Activated T-cell treated with anti-CD3 and anti-CD28 coated beads, Interleukin-2, amount 50 U/mL, for 72 hours (primary cell): ENCODE measurements around the gene COX8A. TPM values are rescaled to one million over a fixed set of nuclear protein-coding genes. Genes with fewer than 3 reads are reported as not detected.
A peak's percentile ranks its signal among the peaks of the same experiment; 100 is the strongest.
"Not testable (repeated sequence)": the region's sequence is repeated elsewhere in the genome, so short reads cannot be mapped to it uniquely, and the experiment has no call there.

Source experiments
- ATAC-seq, 2 donors: fragments of 150-1000 bp; cut with Tn5 transposase; replicated peaks in 1 of 2; 2 replicates each; pipeline ENCODE4 v1.10.0; 2021; ENCODE audit warnings: moderate library complexity in 2 of 2, mild to moderate bottlenecking in 1 of 2
- DNase-seq, 2 donors: peaks; one replicate each; pipeline ENCODE4 v3.0.0; 2021 to 2022; ENCODE audit warnings: mixed read lengths in 1 of 2
- H3K27ac Mint-ChIP-seq: one replicate; pipeline ENCODE4 v1.8.0; 2022; ENCODE audit warnings: mild to moderate bottlenecking, moderate library complexity, mixed read lengths
- H3K27me3 Mint-ChIP-seq: one replicate; pipeline ENCODE4 v1.8.0; 2022; ENCODE audit warnings: low read depth, mixed read lengths
- H3K36me3 Mint-ChIP-seq, 2 donors: one replicate each; pipeline ENCODE4 v1.8.0; 2022; ENCODE audit warnings: mixed read lengths in 2 of 2, mild to moderate bottlenecking in 1 of 2; ENCODE audit not compliant: insufficient read depth in 2 of 2
- H3K4me1 Mint-ChIP-seq: one replicate; pipeline ENCODE4 v1.8.0; 2022; ENCODE audit warnings: low read depth, mixed read lengths
- H3K4me3 Mint-ChIP-seq, 2 donors: one replicate each; pipeline ENCODE4 v1.8.0; 2022; ENCODE audit warnings: mild to moderate bottlenecking in 2 of 2, mixed read lengths in 2 of 2, moderate library complexity in 2 of 2
- H3K9me3 Mint-ChIP-seq, 2 donors: one replicate each; pipeline ENCODE4 v1.8.0; 2022; ENCODE audit warnings: mixed read lengths in 2 of 2
- total RNA-seq, 2 donors: library from RNA; stranded (reverse); gene quantifications; one replicate each; pipeline ENCODE4 v1.2.3, GENCODE V29; 2022

The COX8A gene
- total RNA-seq, 2 donors from 2014 or later, result 310 to 319 TPM

DNA sequence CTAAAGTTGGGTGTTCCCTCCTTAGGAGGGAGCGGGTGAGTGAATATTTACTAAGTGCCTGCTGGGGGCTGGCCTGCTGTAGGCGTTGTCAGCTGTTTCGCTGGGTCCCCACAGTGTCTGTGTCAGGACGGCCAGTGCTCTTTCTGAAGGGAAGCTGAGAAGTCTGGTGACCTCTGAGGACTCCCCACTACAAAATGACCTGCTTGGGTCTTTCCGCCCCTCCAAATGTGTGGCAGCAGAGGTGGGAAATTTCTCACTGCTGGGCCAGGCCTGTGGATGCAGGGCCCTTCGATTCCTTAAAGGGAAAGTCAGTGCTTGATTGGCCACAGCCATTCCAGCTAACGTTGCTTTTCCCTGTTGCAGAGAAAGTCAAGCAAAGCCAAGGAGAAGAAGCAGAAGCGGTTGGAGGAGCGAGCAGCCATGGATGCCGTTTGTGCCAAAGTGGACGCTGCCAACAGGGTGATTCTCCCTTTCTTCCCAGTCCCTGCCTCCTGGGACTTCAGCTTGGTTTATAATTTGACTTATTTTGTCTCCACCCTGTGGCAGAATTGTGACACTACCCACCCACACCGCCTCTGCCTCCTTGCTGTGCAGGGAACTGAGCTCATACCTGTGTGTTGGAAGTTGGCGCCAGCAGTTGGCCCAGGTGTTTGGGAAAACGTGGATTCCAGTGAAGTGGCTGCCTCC lies 28.8 kb upstream of the COX8A start:
- ATAC-seq, result peak; percentile 75 to 77
- Mint-ChIP-seq H3K9me3 (no peaks in the 10 kb centered on the region), H3K27ac (no peak overlapping the region), H3K4me1 (peaks cover 21% of the 10 kb centered on the region), H3K4me3 (no peak overlapping the region), H3K27me3 (no peaks in the 10 kb centered on the region), H3K36me3 (no peaks in the 10 kb centered on the region)
- DNase-seq, result peak; percentile 47 to 52

- H3K9me3 Mint-ChIP-seq, result no peaks in the 10 kb centered on the region
- H3K4me3 Mint-ChIP-seq, result peak overlapping the region; percentile 0 to 55
- peaks cover 2 to 9% of the 10 kb centered on the region in 2 donors for H3K36me3 Mint-ChIP-seq
- ATAC-seq (peak; percentile 75 to 90), DNase-seq (peak; percentile 33 to 50)
- H3K4me1 Mint-ChIP-seq, result peaks cover 20% of the 10 kb centered on the region
- H3K27ac Mint-ChIP-seq, result peak overlapping the region; percentile 79
- H3K27me3 Mint-ChIP-seq, result no peaks in the 10 kb centered on the region
Observed at GRCh38 chr11:63951779-63952536, 22.5 kb upstream of the COX8A start.

- Mint-ChIP-seq H3K4me1 (peaks cover 20% of the 10 kb centered on the region), H3K9me3 (no peaks in the 10 kb centered on the region), H3K27me3 (no peaks in the 10 kb centered on the region), H3K4me3 (no peak overlapping the region), H3K36me3 (peaks cover 2 to 9% of the 10 kb centered on the region in 2 donors), H3K27ac (no peak overlapping the region)
- DNase-seq (no peak), ATAC-seq (no peak)
Observed at GRCh38 chr11:63952570-63952969, 21.9 kb upstream of the COX8A start.

DNA sequence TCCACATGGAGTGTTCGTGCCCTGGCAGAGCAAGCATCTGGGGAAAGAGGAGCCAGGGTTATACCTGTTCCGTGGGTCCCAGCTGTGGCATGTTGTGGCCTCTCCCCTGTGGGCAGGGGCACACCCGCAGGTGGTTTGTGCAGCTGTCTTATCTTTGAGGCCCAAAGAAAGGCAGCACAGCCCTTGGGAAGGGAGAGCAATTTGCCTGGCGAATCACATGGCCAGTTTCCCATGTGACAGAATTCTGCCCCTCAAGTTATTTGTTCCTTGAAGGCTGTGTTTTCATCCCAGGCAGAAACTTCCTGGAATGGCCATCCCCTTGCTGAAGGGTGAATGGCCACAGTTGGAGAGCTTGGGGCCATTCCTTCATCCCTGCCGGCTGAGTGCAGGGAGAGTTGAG lies 16.4 kb upstream of the COX8A start:
- Mint-ChIP-seq H3K36me3 (peaks cover 0 to 3% of the 10 kb centered on the region in 2 donors), H3K4me3 (no peak overlapping the region), H3K27me3 (no peaks in the 10 kb centered on the region), H3K9me3 (no peaks in the 10 kb centered on the region), H3K27ac (no peak overlapping the region), H3K4me1 (peaks cover 7% of the 10 kb centered on the region)
- DNase-seq (no peak), ATAC-seq (no peak)

- Mint-ChIP-seq H3K27ac (no peak overlapping the region), H3K4me1 (peaks cover 7% of the 10 kb centered on the region), H3K27me3 (no peaks in the 10 kb centered on the region), H3K4me3 (peak overlapping the region in 1 of 2 donors; percentile 13), H3K9me3 (no peaks in the 10 kb centered on the region), H3K36me3 (no peaks in the 10 kb centered on the region)
- DNase-seq (peak; percentile 16 to 32), ATAC-seq (peak; percentile 70 to 71)
Observed at GRCh38 chr11:63961608-63962412, 12.6 kb upstream of the COX8A start.

DNA sequence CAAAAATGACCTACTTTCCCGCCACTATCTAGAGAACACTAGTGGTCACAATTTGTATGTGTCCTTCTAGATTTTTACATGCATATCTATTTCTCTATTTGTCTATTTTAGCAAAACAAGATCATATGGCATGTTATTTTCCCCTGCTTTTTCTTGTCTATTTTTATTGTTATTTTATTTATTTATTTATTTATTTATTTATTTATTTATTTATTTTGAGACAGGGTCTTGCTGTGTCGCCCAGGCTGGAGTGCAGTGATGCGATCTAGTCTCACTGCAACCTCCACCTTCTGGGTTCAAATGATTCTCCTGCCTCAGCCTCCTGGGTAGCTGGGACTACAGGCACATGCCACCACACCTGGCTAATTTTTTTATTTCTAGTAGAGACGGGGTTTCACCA lies 10.5 kb upstream of the COX8A start:
- not testable (repeated sequence) for H3K27ac Mint-ChIP-seq, H3K27me3 Mint-ChIP-seq, DNase-seq

DNA sequence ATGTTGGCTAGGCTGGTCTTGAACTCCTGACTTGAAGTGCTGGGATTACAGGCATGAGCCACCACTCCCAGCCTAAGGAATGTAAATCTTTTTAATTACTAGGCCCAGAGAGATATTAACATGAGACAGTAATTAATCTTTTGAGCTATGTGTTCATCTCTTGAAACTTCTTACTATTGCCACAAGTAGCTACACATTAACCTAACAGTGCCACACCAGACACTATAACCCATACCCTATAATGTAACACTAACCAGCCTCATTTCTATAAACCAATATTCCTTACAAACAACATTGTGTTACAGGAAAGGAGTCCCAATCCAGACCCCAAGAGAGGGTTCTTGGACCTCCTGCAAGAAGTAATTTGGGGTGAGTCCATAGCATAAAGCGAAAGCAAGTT lies 8.0 kb upstream of the COX8A start:
- H3K4me1 Mint-ChIP-seq, result no peaks in the 10 kb centered on the region
- DNase-seq, result no peak
- H3K36me3 Mint-ChIP-seq, result no peaks in the 10 kb centered on the region
- H3K27ac Mint-ChIP-seq, result no peak overlapping the region
- ATAC-seq, result no peak
- no peak overlapping the region for H3K4me3 Mint-ChIP-seq
- H3K9me3 Mint-ChIP-seq, result no peaks in the 10 kb centered on the region
- H3K27me3 Mint-ChIP-seq, result peaks cover 9% of the 10 kb centered on the region

More for the DNA sequence above, 10.5 kb upstream of the COX8A start:
- H3K36me3 Mint-ChIP-seq, H3K9me3 Mint-ChIP-seq, H3K4me1 Mint-ChIP-seq, H3K4me3 Mint-ChIP-seq, ATAC-seq: not testable (repeated sequence)

- DNase-seq (no peak), ATAC-seq (no peak)
- Mint-ChIP-seq H3K4me1 (peaks cover 4% of the 10 kb centered on the region), H3K27ac (no peak overlapping the region), H3K27me3 (peaks cover 9% of the 10 kb centered on the region), H3K36me3 (peaks cover 3 to 4% of the 10 kb centered on the region in 2 donors), H3K4me3 (no peak overlapping the region), H3K9me3 (no peaks in the 10 kb centered on the region)
Observed at GRCh38 chr11:63969461-63969860, 5.0 kb upstream of the COX8A start.

- Mint-ChIP-seq H3K4me1 (peaks cover 11% of the 10 kb centered on the region), H3K27ac (no peak overlapping the region), H3K4me3 (no peak overlapping the region), H3K9me3 (no peaks in the 10 kb centered on the region), H3K27me3 (peaks cover 9% of the 10 kb centered on the region), H3K36me3 (peaks cover 6 to 12% of the 10 kb centered on the region in 2 donors)
- no peak for ATAC-seq
- DNase-seq, result no peak
Observed at GRCh38 chr11:63970902-63971301, 3.5 kb upstream of the COX8A start.

GRCh38 chr11:63973912-63974258 lies 535 bp upstream of the COX8A start:
- not testable (repeated sequence) for DNase-seq, H3K27me3 Mint-ChIP-seq, H3K27ac Mint-ChIP-seq, ATAC-seq, H3K9me3 Mint-ChIP-seq
- Mint-ChIP-seq H3K36me3 (peaks cover 8 to 25% of the 10 kb centered on the region in 2 donors), H3K4me3 (peak overlapping the region; percentile 98 to 100), H3K4me1 (peaks cover 27% of the 10 kb centered on the region)

DNA sequence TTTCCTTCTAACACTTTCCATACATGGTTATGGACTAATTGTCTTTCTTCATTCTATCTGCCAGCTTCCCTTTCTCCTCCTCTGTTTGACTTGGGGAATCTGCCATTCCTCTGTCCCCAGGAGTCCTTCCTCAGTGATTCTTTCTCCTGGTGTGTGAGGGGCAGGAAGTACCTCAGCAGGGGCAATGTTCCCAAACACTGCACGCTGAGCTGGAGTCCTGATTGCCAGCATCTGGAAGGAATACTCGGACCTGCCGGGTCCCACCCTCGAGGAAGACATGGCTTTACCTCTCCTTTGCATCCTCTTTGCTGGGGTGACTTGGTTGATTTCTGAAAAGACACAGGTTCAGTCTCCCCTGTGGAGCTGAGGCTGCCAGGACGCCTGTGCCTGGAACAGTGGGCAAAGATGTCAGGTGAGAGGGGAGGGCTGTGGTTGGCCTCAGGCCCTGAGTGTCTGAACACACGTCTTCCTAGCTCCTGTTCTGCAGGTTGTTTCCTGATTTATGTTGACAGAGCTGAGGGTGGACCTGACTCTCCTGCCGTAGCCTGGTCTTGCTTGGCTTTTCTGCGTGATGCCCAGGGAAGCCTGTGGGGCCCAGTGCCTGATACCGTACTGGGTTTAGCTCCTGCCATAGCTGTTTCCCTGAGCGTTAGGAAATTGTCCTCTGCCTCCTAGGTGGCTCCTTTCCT lies 4.3 kb downstream of the COX8A start:
- Mint-ChIP-seq H3K36me3 (peaks cover 5 to 23% of the 10 kb centered on the region in 2 donors), H3K4me1 (peaks cover 41% of the 10 kb centered on the region), H3K27me3 (no peaks in the 10 kb centered on the region), H3K9me3 (no peaks in the 10 kb centered on the region), H3K4me3 (no peak overlapping the region), H3K27ac (no peak overlapping the region)
- ATAC-seq, result no peak
- DNase-seq, result no peak

DNA sequence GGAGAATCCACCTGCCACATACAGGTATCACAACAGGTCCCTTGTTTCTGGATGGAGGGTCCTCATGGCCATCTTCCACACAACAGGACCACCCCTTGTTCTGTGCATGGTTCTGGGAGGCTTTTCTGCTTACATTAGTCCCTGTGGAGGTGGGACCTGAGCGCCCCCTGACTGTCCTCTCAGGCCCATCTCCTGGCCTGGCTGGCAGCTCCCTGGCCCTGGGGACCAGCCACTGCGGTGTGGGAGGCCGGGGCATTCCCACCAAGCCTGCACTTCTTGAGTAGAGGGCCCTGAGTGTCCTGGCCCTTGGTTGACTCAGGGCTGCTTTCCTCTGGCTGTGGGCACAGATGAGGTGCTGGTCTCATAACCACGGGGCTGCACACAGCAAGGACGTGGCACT lies 5.0 kb downstream of the COX8A start:
- no peaks in the 10 kb centered on the region for H3K27me3 Mint-ChIP-seq
- H3K36me3 Mint-ChIP-seq, result peaks cover 5 to 22% of the 10 kb centered on the region in 2 donors
- no peak overlapping the region for H3K27ac Mint-ChIP-seq
- H3K4me3 Mint-ChIP-seq, result no peak overlapping the region
- peaks cover 37% of the 10 kb centered on the region for H3K4me1 Mint-ChIP-seq
- ATAC-seq (no peak), DNase-seq (no peak)
- H3K9me3 Mint-ChIP-seq, result no peaks in the 10 kb centered on the region

GRCh38 chr11:63985812-63986155 lies 11.4 kb downstream of the COX8A start:
- H3K4me3 Mint-ChIP-seq, result peak overlapping the region; percentile 98 to 99
- ATAC-seq, result peak; percentile 85
- peak overlapping the region; percentile 97 for H3K27ac Mint-ChIP-seq
- no peaks in the 10 kb centered on the region for H3K27me3 Mint-ChIP-seq
- H3K9me3 Mint-ChIP-seq, result no peaks in the 10 kb centered on the region
- peaks cover 5 to 16% of the 10 kb centered on the region in 2 donors for H3K36me3 Mint-ChIP-seq
- DNase-seq, result peak; percentile 83 to 84
- peaks cover 44% of the 10 kb centered on the region for H3K4me1 Mint-ChIP-seq
